ENCODE measurements around the gene GNG11. TPM values are rescaled to one million over a fixed set of nuclear protein-coding genes. Genes with fewer than 3 reads are reported as not detected.

Gene GNG11
- total RNA-seq, 1 experiment from 2014 or later = not detected

DNA sequence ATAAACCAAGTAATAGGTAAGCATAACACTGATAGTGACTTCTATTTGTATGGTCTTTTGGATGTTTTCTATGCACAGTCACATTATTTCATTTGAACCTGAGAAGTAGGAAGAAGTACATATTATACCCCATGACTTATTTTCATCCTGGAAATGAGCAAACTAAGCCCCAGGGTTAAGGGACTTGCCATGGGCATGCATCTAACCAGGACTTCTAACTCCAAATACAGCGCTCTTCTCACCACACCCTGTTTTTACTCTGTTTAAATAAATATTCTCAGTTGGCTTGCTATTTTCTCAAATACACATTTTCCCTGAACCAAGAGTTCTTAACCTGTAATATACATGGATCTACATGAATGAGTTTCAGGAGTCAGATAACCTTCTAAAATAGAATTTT lies 16.3 kb downstream of the GNG11 start:
- no peak overlapping the region for H3K27ac ChIP-seq (ENCODE audit: low read depth, low read length)
- BruUV-seq (replicated peaks) = no TSS peak
- no peak overlapping the region for H2AFZ ChIP-seq (ENCODE audit: low read depth, low read length, poor library complexity, severe bottlenecking)
- H3K9me2 ChIP-seq (ENCODE audit: insufficient read depth) = no peaks in the 10 kb centered on the region
- DNase-seq (ENCODE audit: low read depth, low spot score) = no peak
- intact Hi-C loops (cut with micrococcal nuclease) = no loop called here
- ChIA-PET RAD21 (ENCODE audit: low non-redundant PET in 1 of 2, low total read pairs in 2 of 2, uncharacterized antibody in 2 of 2, unreplicated experiment in 2 of 2) (no interaction called here), POLR2A (no interaction called here), CTCF (no interaction called here)
- no peaks in the 10 kb centered on the region for H3K36me3 ChIP-seq (ENCODE audit: control insufficient read depth in 1 of 2, insufficient read depth in 2 of 2, low read length in 2 of 2)
- H3K79me2 ChIP-seq (ENCODE audit: insufficient read depth, low read length) = no peaks in the 10 kb centered on the region
- H3K27me3 ChIP-seq (ENCODE audit: insufficient read depth, low read length) = no peaks in the 10 kb centered on the region; the same call in 1 of the 2 replicates
- H3K4me1 ChIP-seq (ENCODE audit: control insufficient read depth in 1 of 2, insufficient read depth in 2 of 2, low read length in 2 of 2) = no peaks in the 10 kb centered on the region
- ATAC-seq = no peak
- no peak overlapping the region for H3K9ac ChIP-seq (ENCODE audit: low read length)
- TF ChIP-seq TCF7L2 (IDR thresholded peaks at IDR 0.05; ENCODE audit: borderline replicate concordance, extremely low read depth, insufficient read depth, insufficient read length) = no peak
- TF ChIP-seq, protein P1, sequence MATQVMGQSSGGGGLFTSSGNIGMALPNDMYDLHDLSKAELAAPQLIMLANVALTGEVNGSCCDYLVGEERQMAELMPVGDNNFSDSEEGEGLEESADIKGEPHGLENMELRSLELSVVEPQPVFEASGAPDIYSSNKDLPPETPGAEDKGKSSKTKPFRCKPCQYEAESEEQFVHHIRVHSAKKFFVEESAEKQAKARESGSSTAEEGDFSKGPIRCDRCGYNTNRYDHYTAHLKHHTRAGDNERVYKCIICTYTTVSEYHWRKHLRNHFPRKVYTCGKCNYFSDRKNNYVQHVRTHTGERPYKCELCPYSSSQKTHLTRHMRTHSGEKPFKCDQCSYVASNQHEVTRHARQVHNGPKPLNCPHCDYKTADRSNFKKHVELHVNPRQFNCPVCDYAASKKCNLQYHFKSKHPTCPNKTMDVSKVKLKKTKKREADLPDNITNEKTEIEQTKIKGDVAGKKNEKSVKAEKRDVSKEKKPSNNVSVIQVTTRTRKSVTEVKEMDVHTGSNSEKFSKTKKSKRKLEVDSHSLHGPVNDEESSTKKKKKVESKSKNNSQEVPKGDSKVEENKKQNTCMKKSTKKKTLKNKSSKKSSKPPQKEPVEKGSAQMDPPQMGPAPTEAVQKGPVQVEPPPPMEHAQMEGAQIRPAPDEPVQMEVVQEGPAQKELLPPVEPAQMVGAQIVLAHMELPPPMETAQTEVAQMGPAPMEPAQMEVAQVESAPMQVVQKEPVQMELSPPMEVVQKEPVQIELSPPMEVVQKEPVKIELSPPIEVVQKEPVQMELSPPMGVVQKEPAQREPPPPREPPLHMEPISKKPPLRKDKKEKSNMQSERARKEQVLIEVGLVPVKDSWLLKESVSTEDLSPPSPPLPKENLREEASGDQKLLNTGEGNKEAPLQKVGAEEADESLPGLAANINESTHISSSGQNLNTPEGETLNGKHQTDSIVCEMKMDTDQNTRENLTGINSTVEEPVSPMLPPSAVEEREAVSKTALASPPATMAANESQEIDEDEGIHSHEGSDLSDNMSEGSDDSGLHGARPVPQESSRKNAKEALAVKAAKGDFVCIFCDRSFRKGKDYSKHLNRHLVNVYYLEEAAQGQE (IDR thresholded peaks at IDR 0.05; ENCODE audit: low read depth) = no peak
- H3K4me2 ChIP-seq (ENCODE audit: low read length) = no peak overlapping the region
- H3K9me3 ChIP-seq (ENCODE audit: control insufficient read depth in 1 of 2, insufficient read depth in 1 of 2, low read depth in 1 of 2, low read length in 2 of 2) = no peaks in the 10 kb centered on the region
- no peaks in the 10 kb centered on the region for H4K20me1 ChIP-seq (ENCODE audit: insufficient read depth)
- H3K4me3 ChIP-seq (replicated peaks in 1 of 2; ENCODE audit: low read depth in 1 of 2, low read length in 2 of 2) = no peak overlapping the region

DNA sequence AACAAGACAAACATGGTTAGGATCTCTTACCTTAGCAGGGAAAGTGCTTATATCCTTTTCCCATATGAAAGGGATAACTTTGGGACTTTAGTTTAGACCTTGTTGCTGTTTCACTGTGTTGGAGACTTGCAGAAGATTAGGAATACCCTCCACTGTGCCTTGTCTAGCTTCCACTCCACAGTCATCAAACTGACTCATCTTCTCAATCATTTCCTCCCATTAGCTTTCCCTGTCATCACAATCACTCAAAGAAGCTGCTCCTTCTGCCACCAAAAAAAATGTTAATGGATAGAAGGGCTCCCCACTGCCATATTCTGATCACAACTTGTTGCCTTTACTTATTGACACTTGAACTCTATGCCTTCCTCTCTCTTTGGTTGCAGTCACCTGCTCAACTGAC lies 16.8 kb downstream of the GNG11 start:
- POLR2A ChIA-PET = no interaction called here
- Histone ChIP-seq H3K36me3 (ENCODE audit: control insufficient read depth in 1 of 2, insufficient read depth in 2 of 2, low read length in 2 of 2) (no peaks in the 10 kb centered on the region), H2AFZ (ENCODE audit: low read depth, low read length, poor library complexity, severe bottlenecking) (no peak overlapping the region), H3K9ac (ENCODE audit: low read length) (no peak overlapping the region), H4K20me1 (ENCODE audit: insufficient read depth) (no peaks in the 10 kb centered on the region), H3K4me1 (ENCODE audit: control insufficient read depth in 1 of 2, insufficient read depth in 2 of 2, low read length in 2 of 2) (no peaks in the 10 kb centered on the region), H3K27ac (ENCODE audit: low read depth, low read length) (no peak overlapping the region), H3K9me3 (ENCODE audit: control insufficient read depth in 1 of 2, insufficient read depth in 1 of 2, low read depth in 1 of 2, low read length in 2 of 2) (no peaks in the 10 kb centered on the region), H3K4me3 (replicated peaks in 1 of 2; ENCODE audit: low read depth in 1 of 2, low read length in 2 of 2) (no peak overlapping the region), H3K9me2 (ENCODE audit: insufficient read depth) (no peaks in the 10 kb centered on the region), H3K79me2 (ENCODE audit: insufficient read depth, low read length) (no peaks in the 10 kb centered on the region), H3K4me2 (ENCODE audit: low read length) (no peak overlapping the region), H3K27me3 (ENCODE audit: insufficient read depth, low read length) (no peaks in the 10 kb centered on the region; the same call in 1 of the 2 replicates)
- TF ChIP-seq SIN3A (IDR thresholded peaks at IDR 0.05; ENCODE audit: low read depth) (no peak), ZNF274 (IDR thresholded peaks at IDR 0.05; ENCODE audit: low read depth, low read length) (no peak), SRF (IDR thresholded peaks at IDR 0.05; ENCODE audit: low read depth) (no peak), SP1 (IDR thresholded peaks at IDR 0.05; ENCODE audit: low read depth) (no peak), ZFX (IDR thresholded peaks at IDR 0.05) (no peak)
- TF ChIP-seq, protein P1 (IDR thresholded peaks at IDR 0.05; ENCODE audit: low read depth) = no peak
- TF ChIP-seq, protein P2, sequence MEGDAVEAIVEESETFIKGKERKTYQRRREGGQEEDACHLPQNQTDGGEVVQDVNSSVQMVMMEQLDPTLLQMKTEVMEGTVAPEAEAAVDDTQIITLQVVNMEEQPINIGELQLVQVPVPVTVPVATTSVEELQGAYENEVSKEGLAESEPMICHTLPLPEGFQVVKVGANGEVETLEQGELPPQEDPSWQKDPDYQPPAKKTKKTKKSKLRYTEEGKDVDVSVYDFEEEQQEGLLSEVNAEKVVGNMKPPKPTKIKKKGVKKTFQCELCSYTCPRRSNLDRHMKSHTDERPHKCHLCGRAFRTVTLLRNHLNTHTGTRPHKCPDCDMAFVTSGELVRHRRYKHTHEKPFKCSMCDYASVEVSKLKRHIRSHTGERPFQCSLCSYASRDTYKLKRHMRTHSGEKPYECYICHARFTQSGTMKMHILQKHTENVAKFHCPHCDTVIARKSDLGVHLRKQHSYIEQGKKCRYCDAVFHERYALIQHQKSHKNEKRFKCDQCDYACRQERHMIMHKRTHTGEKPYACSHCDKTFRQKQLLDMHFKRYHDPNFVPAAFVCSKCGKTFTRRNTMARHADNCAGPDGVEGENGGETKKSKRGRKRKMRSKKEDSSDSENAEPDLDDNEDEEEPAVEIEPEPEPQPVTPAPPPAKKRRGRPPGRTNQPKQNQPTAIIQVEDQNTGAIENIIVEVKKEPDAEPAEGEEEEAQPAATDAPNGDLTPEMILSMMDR (IDR thresholded peaks at IDR 0.05 in 2 of 3, conservative IDR thresholded peaks at IDR 0.05 in 1 of 3; ENCODE audit: borderline replicate concordance in 1 of 3, insufficient read depth in 1 of 3, low read depth in 2 of 3, low read length in 2 of 3) = no peak
- intact Hi-C loops (cut with micrococcal nuclease) = no loop called here
- DNase-seq (ENCODE audit: low read depth, low spot score) (no peak), ATAC-seq (no peak)
- CTCF ChIA-PET = no interaction called here
- RAD21 ChIA-PET (ENCODE audit: low non-redundant PET in 1 of 2, low total read pairs in 2 of 2, uncharacterized antibody in 2 of 2, unreplicated experiment in 2 of 2) = no interaction called here
- BruUV-seq (replicated peaks) = no TSS peak

All from HCT116 (cell line).